HL-60 (cell line): ENCODE results near the gene KREMEN2.

Experiments
- DNase-seq, 2 experiments: peaks; one replicate each; pipeline ENCODE4 v3.0.0-alpha.2; 2010 to 2020; ENCODE audit warnings: low read depth in 1 of 2, low spot score in 1 of 2
- H3K27ac ChIP-seq: fragments of 250-450 bp; sonication (Bioruptor Pico); replicated peaks from 2 replicates; pipeline ENCODE4 v1.5.1; 2020; ENCODE audit warnings: mild to moderate bottlenecking, moderate library complexity
- H3K27me3 ChIP-seq: fragments of 250-450 bp; sonication (Bioruptor Pico); 2 replicates; pipeline ENCODE4 v1.5.1; 2021; ENCODE audit warnings: mild to moderate bottlenecking, moderate library complexity; ENCODE audit not compliant: insufficient read depth, poor library complexity, severe bottlenecking
- H3K4me3 ChIP-seq: replicated peaks from 2 replicates; pipeline ENCODE4 v1.5.1; 2011; ENCODE audit warnings: mild to moderate bottlenecking, control low read depth, low read length; ENCODE audit not compliant: insufficient read depth
- GABPA ChIP-seq: IDR thresholded peaks from 2 replicates; pipeline ENCODE4 v1.6.1; 2012; ENCODE audit warnings: low read depth
- POLR2AphosphoS5 ChIP-seq: IDR thresholded peaks from 2 replicates; pipeline ENCODE4 v1.6.1; 2012; ENCODE audit warnings: low read depth
- SPI1 ChIP-seq: IDR thresholded peaks from 2 replicates; pipeline ENCODE4 v1.6.1; 2012; ENCODE audit warnings: low read depth, mild to moderate bottlenecking, borderline replicate concordance
- TF ChIP-seq, protein P1 (sequence below): IDR thresholded peaks from 2 replicates; pipeline ENCODE4 v1.6.1; 2012; ENCODE audit warnings: low read depth; ENCODE audit not compliant: insufficient replicate concordance
- TF ChIP-seq, protein P2 (sequence below): IDR thresholded peaks from one replicate; pipeline ENCODE4 v1.5.1; 2011; ENCODE audit warnings: low read length, control low read depth, inconsistent platforms; ENCODE audit not compliant: insufficient read depth

KREMEN2 gene

DNA sequence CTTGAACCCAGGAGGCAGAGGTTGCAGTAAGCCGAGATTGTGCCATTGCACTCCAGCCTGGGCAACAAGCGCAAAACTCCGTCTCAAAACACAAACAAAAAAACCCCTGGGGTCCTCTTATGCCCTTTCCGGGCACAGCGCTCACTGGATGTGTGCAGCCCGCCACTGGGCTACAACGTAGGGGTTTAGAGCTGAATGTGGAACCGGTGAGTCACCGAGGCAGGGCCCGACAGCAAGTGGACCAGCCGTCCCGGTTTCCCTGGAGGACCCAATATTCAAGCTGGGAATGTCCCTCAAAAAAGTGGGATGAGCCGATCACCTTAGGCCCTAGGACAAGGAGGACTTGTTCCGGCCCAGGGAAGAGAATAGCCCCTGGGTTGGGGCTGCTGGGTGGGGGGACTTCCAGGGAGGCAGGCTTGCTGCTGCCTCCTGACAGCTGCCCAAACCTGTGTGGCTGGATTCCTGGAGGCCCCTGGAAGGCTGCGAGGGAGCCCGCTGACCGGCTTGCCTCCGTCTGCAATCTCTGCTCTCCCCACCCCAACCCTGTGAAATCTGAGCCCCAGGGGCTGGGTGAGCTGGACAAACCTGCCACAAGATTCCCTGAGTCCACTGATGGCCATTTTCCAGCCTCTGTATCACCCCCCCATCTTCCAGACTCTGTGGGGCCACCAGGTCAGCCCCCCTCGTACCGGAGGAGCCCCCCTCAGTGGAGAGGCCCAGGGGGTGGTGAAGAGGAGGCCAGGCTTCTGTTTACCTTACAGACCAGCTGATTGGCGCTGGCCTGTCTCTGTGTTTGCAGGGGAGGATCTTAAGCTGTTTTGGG is 45.7 kb downstream of the KREMEN2 start:
- no peak for DNase-seq
- H3K27ac ChIP-seq = no peak overlapping the region; the same call in 1 of the 2 replicates
- TF ChIP-seq GABPA = no peak
- TF ChIP-seq POLR2AphosphoS5 = no peak
- TF ChIP-seq, protein P1, sequence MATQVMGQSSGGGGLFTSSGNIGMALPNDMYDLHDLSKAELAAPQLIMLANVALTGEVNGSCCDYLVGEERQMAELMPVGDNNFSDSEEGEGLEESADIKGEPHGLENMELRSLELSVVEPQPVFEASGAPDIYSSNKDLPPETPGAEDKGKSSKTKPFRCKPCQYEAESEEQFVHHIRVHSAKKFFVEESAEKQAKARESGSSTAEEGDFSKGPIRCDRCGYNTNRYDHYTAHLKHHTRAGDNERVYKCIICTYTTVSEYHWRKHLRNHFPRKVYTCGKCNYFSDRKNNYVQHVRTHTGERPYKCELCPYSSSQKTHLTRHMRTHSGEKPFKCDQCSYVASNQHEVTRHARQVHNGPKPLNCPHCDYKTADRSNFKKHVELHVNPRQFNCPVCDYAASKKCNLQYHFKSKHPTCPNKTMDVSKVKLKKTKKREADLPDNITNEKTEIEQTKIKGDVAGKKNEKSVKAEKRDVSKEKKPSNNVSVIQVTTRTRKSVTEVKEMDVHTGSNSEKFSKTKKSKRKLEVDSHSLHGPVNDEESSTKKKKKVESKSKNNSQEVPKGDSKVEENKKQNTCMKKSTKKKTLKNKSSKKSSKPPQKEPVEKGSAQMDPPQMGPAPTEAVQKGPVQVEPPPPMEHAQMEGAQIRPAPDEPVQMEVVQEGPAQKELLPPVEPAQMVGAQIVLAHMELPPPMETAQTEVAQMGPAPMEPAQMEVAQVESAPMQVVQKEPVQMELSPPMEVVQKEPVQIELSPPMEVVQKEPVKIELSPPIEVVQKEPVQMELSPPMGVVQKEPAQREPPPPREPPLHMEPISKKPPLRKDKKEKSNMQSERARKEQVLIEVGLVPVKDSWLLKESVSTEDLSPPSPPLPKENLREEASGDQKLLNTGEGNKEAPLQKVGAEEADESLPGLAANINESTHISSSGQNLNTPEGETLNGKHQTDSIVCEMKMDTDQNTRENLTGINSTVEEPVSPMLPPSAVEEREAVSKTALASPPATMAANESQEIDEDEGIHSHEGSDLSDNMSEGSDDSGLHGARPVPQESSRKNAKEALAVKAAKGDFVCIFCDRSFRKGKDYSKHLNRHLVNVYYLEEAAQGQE = no peak
- no peak for TF ChIP-seq SPI1
- H3K4me3 ChIP-seq = no peak overlapping the region
- no peaks in the 10 kb centered on the region for H3K27me3 ChIP-seq

DNA sequence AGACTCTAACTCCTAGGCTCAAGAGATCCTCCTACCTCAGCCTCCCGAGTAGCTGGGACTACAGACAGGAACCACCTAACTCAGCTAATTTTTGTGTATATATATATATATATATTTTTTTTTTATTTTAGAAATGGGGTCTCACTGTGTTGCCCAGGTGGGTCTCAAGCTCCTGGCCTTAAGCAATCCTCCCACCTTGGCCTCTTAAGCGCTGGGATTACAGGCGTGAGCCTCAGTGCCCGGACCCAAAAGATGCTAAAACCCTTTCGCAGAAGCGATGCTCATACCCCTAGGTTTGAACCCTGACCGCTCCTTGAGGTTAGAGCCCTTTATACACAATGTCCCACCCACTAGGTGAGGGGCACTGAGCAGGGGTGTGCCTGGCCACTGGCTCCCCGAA is 46.4 kb downstream of the KREMEN2 start:
- H3K27ac ChIP-seq = no peak overlapping the region
- H3K4me3 ChIP-seq = no peak overlapping the region
- TF ChIP-seq, protein P2, sequence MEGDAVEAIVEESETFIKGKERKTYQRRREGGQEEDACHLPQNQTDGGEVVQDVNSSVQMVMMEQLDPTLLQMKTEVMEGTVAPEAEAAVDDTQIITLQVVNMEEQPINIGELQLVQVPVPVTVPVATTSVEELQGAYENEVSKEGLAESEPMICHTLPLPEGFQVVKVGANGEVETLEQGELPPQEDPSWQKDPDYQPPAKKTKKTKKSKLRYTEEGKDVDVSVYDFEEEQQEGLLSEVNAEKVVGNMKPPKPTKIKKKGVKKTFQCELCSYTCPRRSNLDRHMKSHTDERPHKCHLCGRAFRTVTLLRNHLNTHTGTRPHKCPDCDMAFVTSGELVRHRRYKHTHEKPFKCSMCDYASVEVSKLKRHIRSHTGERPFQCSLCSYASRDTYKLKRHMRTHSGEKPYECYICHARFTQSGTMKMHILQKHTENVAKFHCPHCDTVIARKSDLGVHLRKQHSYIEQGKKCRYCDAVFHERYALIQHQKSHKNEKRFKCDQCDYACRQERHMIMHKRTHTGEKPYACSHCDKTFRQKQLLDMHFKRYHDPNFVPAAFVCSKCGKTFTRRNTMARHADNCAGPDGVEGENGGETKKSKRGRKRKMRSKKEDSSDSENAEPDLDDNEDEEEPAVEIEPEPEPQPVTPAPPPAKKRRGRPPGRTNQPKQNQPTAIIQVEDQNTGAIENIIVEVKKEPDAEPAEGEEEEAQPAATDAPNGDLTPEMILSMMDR = no peak
- TF ChIP-seq, protein P1 = no peak
- no peak for TF ChIP-seq POLR2AphosphoS5
- no peak for TF ChIP-seq SPI1
- no peak for TF ChIP-seq GABPA
- no peak for DNase-seq
- no peaks in the 10 kb centered on the region for H3K27me3 ChIP-seq

DNA sequence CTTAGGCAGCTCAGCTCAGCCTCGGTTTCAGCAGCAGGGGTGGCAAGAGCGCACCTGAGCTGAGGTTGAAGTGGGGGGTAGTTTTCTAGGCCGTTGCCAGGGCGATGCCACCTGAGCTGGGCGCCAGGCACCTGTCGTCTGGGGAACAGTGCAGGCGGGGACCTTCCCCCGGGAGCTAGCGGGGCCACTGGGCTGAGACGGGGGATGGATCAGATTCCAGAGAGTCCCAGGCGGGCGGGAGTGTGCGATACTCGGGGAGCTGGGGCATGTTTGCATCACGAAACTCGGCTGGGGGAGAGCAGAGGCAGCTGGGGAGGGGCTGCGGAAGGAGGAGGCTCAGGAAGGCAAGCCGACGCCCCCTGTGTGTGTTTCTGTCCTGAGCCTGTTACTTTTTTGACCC is 48.2 kb downstream of the KREMEN2 start:
- DNase-seq = no peak
- Histone ChIP-seq H3K27ac (no peak overlapping the region), H3K27me3 (no peaks in the 10 kb centered on the region), H3K4me3 (no peak overlapping the region)
- TF ChIP-seq POLR2AphosphoS5 = no peak
- TF ChIP-seq SPI1 = no peak
- TF ChIP-seq, protein P1 = no peak
- no peak for TF ChIP-seq GABPA
- TF ChIP-seq, protein P2 = no peak
